Endothelial cell of umbilical vein (primary cell): Measurements from ENCODE around the gene CEP128.

Source experiments
- EZH2 ChIP-seq: IDR thresholded peaks from 2 replicates; pipeline ENCODE4 v1.6.1; 2012; ENCODE audit warnings: borderline replicate concordance, low read depth, mild to moderate bottlenecking, moderate library complexity, low read length, inconsistent platforms; ENCODE audit not compliant: severe bottlenecking
- GATA2 ChIP-seq: IDR thresholded peaks from 2 replicates; pipeline ENCODE4 v1.7.0; 2011; ENCODE audit warnings: low read depth, mild to moderate bottlenecking, moderate library complexity, mixed read lengths, low read length; ENCODE audit not compliant: insufficient read length, insufficient read depth
- JUN ChIP-seq: IDR thresholded peaks from 2 replicates; pipeline ENCODE4 v1.6.1; 2011; ENCODE audit warnings: borderline replicate concordance, low read depth; ENCODE audit not compliant: insufficient read length, insufficient read depth
- POLR2A ChIP-seq: IDR thresholded peaks from 2 replicates; pipeline ENCODE4 v1.6.1; 2012; ENCODE audit warnings: low read depth, mild to moderate bottlenecking, control low read depth, low read length
- POLR2AphosphoS5 ChIP-seq: IDR thresholded peaks from 2 replicates; pipeline ENCODE4 v1.6.1; 2012; ENCODE audit warnings: low read depth, mild to moderate bottlenecking, control low read depth, low read length, moderate library complexity; ENCODE audit not compliant: insufficient read depth
- TF ChIP-seq, protein P1 (sequence below): IDR thresholded peaks from 2 replicates; pipeline ENCODE4 v1.6.1; 2011; ENCODE audit not compliant: insufficient read depth, insufficient read length
- TF ChIP-seq, protein P2 (sequence below), 2 donors: IDR thresholded peaks; 1 replicate in 1 of 2; 2 replicates in 1 of 2; pipeline ENCODE4 v1.5.1; 2011; ENCODE audit warnings: low read length in 2 of 2, mild to moderate bottlenecking in 2 of 2, moderate library complexity in 2 of 2, control low read depth in 1 of 2, inconsistent platforms in 1 of 2, low read depth in 1 of 2; ENCODE audit not compliant: insufficient read depth in 1 of 2; ENCODE audit errors: extremely low read depth in 1 of 2

DNA sequence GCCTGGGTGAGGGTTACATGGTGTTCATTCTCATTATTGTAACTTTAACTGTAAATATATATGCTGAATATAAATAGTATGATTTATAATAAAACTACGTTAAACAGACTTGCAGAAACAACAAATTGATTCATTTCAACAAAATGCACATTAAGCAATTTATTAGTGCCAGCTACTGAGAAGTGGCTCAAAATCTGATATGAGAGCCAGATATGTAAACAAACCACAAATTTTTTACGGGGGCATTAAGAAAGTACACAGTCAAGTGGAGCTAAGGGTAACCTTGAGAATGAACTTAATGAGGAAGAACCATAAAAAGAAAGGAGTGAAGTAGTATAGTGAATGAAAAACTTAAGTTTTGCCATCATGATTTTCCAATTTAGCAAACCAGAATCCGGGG, 40.3 kb downstream of the CEP128 start:
- TF ChIP-seq POLR2A = no peak
- TF ChIP-seq, protein P1, sequence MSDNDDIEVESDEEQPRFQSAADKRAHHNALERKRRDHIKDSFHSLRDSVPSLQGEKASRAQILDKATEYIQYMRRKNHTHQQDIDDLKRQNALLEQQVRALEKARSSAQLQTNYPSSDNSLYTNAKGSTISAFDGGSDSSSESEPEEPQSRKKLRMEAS = no peak
- TF ChIP-seq, protein P2, sequence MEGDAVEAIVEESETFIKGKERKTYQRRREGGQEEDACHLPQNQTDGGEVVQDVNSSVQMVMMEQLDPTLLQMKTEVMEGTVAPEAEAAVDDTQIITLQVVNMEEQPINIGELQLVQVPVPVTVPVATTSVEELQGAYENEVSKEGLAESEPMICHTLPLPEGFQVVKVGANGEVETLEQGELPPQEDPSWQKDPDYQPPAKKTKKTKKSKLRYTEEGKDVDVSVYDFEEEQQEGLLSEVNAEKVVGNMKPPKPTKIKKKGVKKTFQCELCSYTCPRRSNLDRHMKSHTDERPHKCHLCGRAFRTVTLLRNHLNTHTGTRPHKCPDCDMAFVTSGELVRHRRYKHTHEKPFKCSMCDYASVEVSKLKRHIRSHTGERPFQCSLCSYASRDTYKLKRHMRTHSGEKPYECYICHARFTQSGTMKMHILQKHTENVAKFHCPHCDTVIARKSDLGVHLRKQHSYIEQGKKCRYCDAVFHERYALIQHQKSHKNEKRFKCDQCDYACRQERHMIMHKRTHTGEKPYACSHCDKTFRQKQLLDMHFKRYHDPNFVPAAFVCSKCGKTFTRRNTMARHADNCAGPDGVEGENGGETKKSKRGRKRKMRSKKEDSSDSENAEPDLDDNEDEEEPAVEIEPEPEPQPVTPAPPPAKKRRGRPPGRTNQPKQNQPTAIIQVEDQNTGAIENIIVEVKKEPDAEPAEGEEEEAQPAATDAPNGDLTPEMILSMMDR (IDR thresholded peaks at IDR 0.05; ENCODE audit: extremely low read depth in 1 of 2, insufficient read depth in 1 of 2, low read depth in 1 of 2, low read length in 2 of 2) = no peak
- TF ChIP-seq EZH2 = no peak
- TF ChIP-seq POLR2AphosphoS5 = no peak
- TF ChIP-seq JUN = no peak
- no peak for TF ChIP-seq GATA2
